ENCODE data around the gene GTPBP6. TPM values are rescaled to one million over a fixed set of nuclear protein-coding genes. Genes with fewer than 3 reads are reported as not detected.

GTPBP6 gene
- total RNA-seq, 1 donor from 2014 or later: 53.5 TPM

DNA sequence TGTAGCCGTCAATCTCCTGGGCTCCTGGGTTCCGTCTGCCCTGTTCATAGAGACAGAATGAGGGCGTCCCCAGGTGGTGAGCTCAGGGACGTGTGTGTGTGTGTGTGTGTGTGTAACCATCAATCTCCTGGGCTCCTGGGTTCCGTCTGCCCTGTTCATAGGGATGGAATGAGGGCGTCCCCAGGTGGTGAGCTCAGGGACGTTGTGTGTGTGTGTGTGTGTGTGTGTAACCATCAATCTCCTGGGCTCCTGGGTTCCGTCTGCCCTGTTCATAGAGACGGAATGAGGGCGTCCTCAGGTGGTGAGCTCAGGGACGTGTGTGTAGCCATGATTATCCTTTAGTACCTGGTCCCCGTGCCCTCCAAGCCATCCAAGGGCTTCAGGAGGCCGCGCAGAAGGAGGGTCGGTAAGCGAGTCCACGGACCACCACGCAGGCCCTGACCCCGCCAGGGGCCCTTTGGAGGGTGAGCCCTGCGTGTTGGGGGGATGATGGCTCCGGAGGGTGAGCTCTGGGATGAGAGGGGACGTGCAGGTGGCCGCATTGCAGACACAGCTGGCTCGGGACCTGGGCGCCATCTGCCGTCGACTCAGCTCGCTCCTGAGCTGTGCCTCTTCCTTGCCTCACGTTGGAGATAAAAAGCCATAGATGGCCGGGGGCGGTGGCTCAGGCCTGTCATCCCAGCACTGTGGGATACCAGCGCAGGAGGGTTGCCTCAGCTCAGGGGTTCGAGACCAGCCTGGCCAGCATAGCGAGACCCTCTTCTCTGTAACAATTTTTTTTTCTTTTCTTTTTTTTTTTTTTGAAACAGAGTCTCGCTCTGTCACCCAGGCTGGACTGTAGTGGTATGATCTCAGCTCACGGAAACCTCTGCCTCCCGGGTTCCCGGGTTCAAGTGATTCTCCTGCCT lies 5.4 kb upstream of the GTPBP6 start:
- Mint-ChIP-seq H3K36me3 (no peaks in the 10 kb centered on the region), H3K27me3 (peaks cover 5% of the 10 kb centered on the region), H3K4me1 (ENCODE audit: unreplicated experiment) (peaks cover 9% of the 10 kb centered on the region), H3K9me3 (no peaks in the 10 kb centered on the region), H3K27ac (peak overlapping the region; percentile 90), H3K4me3 (peak overlapping the region; percentile 79)
- TF ChIP-seq, protein P1, sequence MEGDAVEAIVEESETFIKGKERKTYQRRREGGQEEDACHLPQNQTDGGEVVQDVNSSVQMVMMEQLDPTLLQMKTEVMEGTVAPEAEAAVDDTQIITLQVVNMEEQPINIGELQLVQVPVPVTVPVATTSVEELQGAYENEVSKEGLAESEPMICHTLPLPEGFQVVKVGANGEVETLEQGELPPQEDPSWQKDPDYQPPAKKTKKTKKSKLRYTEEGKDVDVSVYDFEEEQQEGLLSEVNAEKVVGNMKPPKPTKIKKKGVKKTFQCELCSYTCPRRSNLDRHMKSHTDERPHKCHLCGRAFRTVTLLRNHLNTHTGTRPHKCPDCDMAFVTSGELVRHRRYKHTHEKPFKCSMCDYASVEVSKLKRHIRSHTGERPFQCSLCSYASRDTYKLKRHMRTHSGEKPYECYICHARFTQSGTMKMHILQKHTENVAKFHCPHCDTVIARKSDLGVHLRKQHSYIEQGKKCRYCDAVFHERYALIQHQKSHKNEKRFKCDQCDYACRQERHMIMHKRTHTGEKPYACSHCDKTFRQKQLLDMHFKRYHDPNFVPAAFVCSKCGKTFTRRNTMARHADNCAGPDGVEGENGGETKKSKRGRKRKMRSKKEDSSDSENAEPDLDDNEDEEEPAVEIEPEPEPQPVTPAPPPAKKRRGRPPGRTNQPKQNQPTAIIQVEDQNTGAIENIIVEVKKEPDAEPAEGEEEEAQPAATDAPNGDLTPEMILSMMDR (conservative IDR thresholded peaks at IDR 0.05): peak; percentile 47
- no peak for DNase-seq (ENCODE audit: extremely low spot score, unreplicated experiment)

DNA sequence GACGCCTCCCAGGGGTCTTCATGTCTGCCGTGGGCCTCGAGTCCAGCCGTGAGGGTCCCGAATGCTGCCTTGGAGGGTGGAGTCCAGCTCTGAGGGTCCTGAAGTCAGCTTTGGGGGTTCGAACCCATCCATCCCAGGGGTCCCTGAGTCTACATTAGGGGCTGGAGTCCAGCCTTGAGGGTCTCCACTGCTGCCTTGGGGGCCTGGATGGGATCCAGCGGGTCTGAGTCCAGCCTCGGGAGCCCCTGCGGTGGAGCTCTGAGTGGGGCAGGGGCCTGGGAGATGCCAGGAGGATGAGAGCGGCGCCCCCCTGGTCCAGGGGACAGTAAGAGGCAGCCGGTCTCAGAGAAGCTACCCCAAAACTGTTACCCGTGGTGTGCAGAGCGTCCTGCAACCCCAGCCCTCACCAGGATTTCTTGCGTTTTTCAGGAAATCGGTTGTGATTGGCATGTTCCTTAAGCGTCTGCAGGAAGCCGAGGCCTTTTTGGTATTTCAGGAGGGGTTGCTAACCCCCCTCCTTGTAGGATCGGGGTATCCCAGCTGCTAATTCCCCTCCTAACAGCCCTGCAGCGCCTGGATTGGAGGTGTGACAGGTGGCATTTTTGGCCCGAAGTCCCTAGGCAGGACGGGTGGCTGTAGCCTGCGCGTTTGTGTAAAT lies 1.7 kb upstream of the GTPBP6 start:
- Mint-ChIP-seq H3K27me3 (peaks cover 8% of the 10 kb centered on the region), H3K4me1 (ENCODE audit: unreplicated experiment) (peaks cover 9% of the 10 kb centered on the region), H3K27ac (peak overlapping the region; percentile 81), H3K9me3 (no peaks in the 10 kb centered on the region), H3K36me3 (peaks cover 4% of the 10 kb centered on the region), H3K4me3 (peak overlapping the region; percentile 88)
- DNase-seq (ENCODE audit: extremely low spot score, unreplicated experiment): no peak
- TF ChIP-seq, protein P1 (conservative IDR thresholded peaks at IDR 0.05): no peak

DNA sequence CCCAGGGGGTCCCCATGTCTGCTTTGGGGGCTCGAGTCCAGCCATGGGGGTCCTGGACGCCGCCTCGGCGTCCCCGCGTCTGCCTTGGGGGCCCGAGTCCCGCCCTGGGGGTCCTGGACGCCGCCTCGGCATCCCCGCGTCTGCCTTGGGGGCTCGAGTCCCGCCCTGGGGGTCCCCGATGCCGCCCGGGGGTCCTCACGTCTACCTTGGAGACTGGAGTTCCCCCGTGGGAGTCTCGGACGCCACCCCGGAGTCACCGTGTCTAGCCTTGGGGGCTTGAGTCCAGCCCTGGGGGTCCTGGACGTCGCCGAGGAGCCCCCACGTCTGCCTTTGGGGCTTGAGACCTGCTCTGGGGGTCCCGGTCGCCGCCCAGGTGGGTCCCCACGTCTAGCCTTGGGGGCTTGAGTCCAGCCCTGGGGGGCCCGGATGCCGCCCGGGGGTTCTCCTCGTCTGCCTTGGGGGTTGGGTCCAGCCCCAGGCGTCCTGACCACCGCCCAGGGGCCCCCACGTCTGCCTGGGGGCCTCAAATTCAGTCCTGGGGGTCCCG lies 1.1 kb upstream of the GTPBP6 start:
- Mint-ChIP-seq H3K27ac (peak overlapping the region; percentile 81), H3K4me3 (peak overlapping the region; percentile 88), H3K27me3 (peaks cover 8% of the 10 kb centered on the region), H3K9me3 (no peaks in the 10 kb centered on the region), H3K4me1 (ENCODE audit: unreplicated experiment) (peaks cover 6% of the 10 kb centered on the region), H3K36me3 (peaks cover 4% of the 10 kb centered on the region)
- TF ChIP-seq, protein P1 (conservative IDR thresholded peaks at IDR 0.05): no peak
- DNase-seq (ENCODE audit: extremely low spot score, unreplicated experiment): no peak

DNA sequence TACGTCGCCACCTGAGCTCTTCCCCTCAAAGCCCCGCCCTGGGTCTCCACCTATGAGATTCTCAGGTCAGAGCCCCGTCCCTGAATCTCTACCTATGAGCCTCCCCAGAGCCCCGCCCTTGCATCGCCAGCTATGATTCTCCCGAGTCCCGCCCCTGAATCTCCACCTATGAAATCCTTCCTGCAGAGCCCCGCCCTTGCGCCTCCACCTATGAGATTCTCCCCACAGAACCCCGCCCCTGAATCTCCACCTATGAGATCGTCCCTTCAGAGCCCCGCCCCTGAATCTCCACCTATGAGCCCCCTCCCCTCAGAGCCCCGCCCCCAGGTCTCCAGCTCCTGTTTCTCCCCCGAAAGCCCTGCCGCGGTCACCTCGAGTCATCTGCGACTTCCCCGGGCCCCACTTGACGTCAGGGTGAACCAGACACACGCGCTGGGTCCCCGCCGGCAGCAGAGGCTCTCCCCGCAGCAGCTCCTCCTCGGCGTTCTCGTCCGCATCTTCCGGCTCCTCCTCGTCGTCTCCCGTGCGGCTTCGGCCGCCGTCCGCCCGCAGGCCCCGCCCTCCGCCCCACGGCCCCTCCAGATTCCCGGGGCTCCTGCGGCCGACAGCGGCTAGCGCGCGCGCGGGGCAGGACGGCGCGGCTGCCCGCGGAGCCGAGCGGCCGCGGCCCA lies 393 bp downstream of the GTPBP6 start:
- TF ChIP-seq, protein P1 (conservative IDR thresholded peaks at IDR 0.05): no peak
- Mint-ChIP-seq H3K9me3 (no peaks in the 10 kb centered on the region), H3K36me3 (peaks cover 8% of the 10 kb centered on the region), H3K27me3 (peaks cover 4% of the 10 kb centered on the region), H3K27ac (peak overlapping the region; percentile 99), H3K4me1 (ENCODE audit: unreplicated experiment) (peaks cover 2% of the 10 kb centered on the region), H3K4me3 (peak overlapping the region; percentile 94)
- peak; percentile 94 for DNase-seq (ENCODE audit: extremely low spot score, unreplicated experiment)

DNA sequence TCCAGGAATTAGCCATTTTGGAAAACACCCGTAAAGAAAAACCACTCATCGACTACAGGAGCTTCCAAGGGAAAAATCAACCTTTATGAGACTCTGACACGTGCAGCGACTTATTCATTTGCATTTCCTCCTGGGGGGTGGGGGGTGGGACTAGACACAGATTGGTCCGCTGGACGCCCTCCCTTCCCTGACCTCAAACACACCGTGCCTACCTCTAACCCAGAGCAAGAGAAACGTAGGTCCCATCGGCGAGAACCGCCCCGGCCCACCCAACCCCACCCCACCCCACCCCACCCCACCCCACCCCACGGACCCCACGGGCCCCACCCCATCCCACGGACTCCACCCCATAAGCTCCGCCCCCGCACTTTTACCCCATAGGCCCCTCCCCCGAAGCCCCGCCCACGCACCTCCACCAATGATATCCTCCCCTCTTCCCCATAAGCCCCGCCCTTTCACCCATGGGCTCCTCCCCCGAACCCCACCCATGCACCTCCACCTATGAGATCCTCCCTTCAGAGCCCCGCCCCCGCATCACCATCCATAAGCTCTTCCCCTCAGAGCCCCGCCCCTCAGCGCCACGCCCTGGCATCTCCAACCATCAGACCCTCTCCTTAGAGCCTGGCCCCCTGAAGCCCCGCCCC lies 1.1 kb downstream of the GTPBP6 start:
- Mint-ChIP-seq H3K27ac (peak overlapping the region; percentile 99), H3K36me3 (peaks cover 9% of the 10 kb centered on the region), H3K9me3 (no peaks in the 10 kb centered on the region), H3K4me3 (peak overlapping the region; percentile 94), H3K4me1 (ENCODE audit: unreplicated experiment) (no peaks in the 10 kb centered on the region), H3K27me3 (peaks cover 3% of the 10 kb centered on the region)
- TF ChIP-seq, protein P1 (conservative IDR thresholded peaks at IDR 0.05): no peak
- DNase-seq (ENCODE audit: extremely low spot score, unreplicated experiment): no peak

Data from type B pancreatic cell (in vitro differentiated cells).